IPS DF 19.7 (cell line): ENCODE results near the gene SH3PXD2A.
"Not testable (repeated sequence)": the region's sequence is repeated elsewhere in the genome, so short reads cannot be mapped to it uniquely, and the experiment has no call there.

Experiments
- DNase-seq: peaks from one replicate; pipeline ENCODE4 v3.0.0-alpha.2; 2013; ENCODE audit warnings: low read depth, low spot score

Gene SH3PXD2A

DNA sequence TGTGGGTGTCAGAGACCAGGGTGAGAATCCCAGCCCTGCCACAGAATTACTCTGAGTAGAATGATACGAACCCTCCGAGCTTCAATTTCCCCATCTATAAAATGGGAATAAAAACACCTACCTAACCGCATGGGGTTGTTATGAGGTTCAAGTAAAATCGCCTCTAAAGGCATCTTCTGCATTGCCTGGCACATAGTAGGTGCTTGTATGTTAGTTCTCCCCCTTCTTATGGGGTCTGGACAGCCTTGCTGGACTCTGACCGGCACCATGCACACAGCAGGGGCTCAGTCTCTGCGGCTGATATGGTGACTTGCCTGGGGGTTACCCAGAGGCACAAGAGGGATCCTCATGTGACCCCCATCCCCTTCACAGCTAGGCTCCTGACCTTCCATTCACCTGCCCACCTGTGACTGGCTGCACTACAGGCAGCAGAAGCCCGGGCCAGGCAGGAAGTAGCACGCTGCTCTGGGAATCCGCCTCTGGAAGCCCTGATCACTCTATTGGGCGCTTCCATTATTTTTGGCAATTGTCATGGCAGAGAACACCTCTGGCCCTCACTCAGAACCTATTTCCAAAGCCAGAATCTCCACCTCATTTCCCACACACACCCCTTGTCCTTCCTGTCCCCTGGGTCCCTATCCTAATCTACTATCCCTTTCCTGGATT is 6.0 kb downstream of the SH3PXD2A start:
- DNase-seq: no peak

DNA sequence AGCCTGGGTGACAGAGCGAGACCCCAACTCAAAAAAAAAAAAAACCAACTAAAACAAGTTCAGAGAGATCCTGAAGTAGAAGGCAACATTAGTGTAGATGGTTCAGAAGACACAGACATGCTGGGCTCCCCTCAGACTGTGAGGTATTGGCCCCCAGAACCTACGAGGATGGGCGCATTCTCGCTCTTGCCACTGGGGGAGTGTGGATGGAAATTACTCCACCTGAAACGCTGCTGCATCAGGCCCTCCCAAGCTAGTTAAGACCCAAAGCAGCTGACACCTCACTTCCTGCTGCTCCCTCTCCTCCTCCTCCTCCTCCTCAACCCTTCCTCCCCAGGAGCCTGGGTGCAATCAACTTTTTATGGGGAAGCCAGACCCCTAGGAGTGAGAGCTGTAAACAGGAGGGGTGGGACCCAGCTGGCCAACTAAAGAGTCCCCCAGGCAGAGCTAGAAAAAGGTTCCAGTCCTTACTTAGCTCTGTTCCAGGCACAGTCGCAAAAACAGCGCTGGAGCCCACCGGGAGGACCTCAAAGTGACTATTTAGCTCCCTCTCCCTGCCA is 7.4 kb downstream of the SH3PXD2A start:
- DNase-seq: no peak

DNA sequence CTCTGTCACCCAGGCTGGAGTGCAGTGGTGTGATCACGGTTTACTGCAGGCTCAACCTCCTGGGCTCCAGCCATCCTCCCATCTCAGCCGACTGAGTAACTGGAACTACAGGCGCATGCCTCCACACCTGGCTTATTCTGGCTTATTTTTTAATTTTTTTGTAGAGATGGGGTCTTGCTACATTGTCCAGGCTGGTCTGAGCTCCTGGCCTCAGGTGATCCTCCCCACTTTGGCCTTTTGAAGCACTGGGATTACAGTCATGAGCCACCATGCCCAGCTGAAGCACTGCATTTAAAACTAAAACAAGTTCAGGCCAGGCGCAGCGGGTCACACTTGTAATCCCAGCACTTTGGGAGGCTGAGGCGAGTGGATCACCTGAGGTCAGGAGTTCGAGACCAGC is 8.0 kb downstream of the SH3PXD2A start:
- DNase-seq: no peak

DNA sequence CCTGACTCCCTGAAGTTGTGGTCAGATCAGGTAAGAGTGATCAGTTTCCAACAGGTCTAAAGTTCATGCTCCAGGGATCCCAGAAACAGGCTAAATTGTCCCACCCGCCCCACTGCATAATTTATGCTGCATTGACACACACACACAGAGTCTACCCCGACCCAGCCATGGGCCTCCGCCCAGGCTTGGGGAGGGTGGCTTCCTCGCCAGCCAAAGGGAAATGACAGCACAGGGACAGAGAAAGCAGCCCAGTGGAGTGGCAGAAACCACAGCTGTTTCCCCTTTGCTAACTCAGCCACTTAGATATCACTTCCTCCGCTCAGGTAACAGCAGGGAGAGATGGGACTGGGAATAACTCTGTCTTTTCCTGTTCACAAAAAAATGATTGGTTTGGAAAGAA is 9.4 kb downstream of the SH3PXD2A start:
- DNase-seq: no peak

DNA sequence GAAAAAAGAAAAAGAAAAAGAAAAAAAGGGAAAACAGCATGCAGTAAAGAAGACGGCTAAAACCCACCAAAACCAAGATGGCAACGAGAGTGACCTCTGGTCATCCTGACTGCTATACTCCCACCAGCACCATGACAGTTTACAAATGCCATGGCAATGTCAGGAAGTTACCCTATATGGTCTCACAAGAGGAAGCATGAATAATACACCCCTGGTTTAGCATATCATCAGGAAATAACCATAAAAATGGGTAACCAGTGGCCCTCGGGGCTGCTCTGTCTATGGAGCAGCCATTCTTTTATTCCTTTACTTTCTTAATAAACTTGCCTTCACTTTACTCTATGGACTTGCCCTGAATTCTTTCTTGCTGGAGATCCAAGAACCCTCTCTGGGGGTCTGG is 10.0 kb downstream of the SH3PXD2A start:
- DNase-seq: not testable (repeated sequence)

DNA sequence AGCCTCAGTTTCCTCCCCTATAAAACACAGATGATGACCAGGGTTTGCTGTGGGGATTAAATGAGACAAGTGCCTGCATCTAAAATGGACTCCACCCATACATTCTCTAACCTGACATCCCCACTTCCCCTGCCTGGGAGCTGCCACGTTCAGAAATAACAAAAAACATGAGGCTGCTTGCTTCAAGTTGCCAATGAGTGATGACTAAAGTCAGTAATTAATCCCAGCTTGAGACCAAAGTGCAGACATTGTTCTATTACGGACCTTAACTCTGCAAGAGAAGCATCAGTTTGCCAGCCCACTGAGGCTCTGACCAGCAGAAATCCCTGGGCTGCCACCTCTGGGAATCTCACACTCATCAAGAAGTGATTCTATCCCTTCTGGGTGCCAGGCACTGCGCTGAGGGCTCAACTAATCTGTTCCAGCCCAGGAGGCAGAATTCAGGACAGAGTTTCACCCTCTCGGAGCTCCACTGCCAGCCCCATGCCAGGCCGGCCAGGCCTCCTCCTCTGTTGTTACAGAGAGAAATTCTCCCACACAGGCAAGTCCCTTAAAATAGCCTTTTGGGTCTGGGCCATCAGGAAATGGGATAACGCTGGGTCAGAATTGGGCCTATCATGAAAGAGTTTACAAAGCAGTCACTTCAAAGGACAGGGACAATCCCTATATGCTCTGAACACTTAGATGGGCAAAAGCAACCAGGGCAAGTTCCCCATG is 11.4 kb downstream of the SH3PXD2A start:
- no peak for DNase-seq

DNA sequence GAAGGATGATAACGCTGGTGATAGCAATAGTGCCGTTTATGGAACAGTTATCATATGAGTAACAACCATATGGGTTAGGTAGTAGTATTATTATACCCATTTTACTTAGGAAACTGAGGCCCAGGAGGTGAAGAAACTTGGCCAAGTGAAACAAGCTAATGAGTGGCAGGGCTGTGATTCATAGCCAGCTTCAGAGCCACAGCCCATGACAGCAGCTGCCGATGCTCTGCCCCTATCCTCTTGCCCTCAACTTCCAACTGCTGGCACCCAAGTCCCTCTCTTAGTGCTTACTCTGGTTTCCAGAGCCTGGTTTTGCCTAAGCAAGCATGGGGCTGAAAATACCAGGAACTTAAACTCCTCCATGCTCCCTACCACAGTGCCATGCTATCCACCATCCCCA is 12.3 kb downstream of the SH3PXD2A start:
- no peak for DNase-seq

DNA sequence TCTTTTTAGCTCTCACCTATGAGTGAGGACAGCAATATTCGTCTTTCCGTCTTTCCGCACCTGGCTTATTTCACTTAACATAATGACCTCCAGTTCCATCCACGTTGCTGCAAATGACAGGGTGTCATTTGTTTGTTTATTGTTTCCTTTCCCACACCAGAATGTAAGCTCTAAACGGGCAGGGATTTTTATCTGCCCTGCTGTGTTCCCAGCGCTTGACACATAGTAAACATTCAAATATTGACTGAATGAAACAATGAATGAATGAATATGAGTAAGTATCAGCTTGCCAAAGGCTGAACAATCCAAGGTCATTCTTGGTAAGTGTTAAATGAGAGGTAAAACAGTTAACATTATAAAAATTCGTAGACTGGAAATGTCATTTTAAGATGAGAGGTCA is 12.8 kb downstream of the SH3PXD2A start:
- DNase-seq: no peak

DNA sequence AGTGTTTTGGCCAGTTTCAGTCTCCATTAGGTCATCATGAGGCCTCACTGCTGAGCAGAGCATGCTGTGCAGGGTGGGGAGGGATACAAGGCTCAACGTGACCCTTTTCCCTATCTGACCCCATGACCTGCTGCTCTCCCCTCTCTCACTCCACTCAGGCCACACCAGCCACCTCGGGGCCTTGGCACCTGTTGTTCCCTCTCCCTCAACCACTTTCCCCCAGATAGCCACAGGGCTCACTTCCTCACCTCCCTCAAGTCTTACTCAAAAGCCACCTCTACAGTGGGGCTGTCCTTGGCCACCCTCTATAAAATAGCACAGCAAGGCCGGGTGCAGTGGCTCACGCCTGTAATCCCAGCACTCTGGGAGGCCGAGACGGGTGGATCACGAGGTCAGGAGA is 13.9 kb downstream of the SH3PXD2A start:
- no peak for DNase-seq

DNA sequence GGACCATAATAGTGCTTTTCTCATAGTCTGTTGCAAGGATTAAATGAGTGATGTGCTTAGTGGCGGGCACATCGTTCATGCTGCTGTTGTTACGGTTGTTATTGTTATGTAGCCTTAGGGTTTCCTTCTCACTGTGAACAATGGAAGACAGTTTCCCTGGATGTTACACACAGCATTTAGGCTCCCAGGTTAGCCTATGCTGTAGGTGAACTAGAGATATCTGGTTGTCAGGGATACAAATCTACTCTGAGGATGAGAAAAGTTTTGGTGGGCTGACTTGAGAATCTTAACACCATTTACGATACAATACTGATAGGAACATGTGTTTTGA is 14.7 kb downstream of the SH3PXD2A start:
- DNase-seq: no peak

DNA sequence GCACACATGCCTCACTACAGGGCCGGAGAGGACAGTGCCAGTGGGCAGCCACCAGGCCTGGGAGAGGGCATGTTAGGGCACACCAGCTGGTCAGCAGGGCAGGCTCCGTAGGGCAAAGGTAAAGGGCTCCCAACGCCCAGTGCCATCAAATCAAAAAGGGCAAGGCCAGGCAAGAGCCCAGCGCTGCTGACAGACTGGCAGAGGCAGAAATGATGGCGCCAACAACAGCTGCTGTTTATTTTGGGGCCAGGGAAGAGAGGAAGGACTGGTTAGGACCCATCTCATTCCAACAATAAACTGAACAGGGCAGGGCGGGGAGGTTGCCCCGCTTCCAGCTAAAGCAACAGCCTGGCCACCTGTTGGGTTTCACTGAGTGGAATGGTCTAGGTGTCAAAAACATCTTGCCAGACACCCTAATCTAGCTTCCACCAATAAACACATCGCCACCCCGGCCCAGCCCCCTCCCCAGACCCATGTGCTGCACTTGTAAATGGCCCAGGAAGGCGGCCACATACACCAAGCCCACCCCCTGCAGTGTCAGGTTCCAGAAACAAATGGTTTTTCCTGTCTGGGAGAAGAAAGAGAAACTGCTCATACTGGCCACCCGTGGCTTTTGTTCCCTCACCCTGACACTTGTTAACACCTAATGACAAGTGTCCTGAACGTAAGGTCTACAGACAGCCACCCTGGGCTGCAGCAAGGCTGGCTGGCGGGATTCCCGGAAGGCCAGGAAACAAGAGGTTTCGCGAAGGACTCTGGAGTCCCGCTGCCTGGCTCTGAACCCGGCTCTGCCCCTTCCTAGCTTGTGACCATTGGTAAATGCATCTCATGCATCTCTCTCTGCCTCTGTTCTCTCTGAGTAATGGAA is 15.3 kb downstream of the SH3PXD2A start:
- no peak for DNase-seq

DNA sequence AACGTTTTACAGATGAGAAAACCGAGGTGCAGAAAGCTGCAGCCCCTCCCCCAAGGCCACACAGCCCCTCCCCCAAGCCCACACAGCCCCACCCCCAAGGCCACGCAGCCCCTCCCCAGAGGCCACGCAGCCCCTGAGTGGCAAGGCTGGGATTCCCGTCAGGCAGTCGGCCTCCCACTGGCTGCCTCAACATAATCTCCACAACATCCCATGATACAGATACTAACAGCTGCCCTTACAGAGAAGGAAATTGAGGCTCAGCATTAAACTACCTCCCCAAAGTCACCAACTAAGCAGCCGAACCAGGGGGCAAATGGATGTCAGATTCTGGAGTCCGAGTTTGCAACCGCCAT is 15.9 kb downstream of the SH3PXD2A start:
- DNase-seq: no peak

DNA sequence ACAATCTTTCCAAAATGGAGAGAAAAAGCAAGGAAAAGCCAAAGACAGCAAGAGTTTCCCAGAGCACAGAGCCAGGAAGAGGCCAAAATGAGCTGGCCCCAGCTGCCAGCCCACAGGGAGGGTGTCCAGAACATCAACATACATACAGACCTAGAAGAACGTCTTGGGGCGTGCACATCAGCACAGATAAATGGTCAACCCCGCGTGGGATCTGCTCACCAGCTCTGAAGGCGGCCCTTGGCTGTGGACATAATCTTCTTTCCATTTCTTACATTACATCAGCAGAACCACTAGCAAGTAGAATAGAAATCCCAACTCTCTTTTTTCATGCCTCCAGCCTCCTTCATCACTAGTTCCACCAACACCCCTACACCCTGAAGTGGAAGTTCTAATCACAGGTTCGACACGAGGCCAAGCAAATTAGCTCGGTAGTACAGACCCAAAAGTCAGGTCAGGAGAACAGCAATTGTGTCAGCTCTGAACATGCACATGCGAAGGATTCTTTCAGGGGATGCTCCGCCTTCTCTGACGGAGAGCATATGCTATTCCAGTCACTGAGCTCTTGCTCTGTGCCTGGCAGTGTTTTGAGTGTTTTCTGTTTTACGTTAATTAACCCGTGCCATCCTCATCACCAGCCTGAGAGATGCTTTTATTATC is 16.4 kb downstream of the SH3PXD2A start:
- no peak for DNase-seq

DNA sequence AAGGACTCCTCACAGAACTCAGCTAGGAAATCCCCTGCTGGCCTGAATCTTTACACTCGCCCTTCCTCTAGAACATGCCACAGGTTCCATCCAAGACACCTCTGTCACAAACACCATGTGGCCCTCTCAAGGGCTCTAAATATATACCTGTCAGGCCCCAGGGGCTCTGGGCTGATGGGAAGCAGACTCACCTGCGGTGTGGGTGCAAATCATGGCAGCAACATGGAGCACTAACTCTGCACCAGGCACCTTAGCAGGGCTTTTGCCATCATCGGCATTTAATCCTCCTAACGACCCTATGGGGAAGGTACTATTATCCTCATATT is 17.3 kb downstream of the SH3PXD2A start:
- DNase-seq: no peak

DNA sequence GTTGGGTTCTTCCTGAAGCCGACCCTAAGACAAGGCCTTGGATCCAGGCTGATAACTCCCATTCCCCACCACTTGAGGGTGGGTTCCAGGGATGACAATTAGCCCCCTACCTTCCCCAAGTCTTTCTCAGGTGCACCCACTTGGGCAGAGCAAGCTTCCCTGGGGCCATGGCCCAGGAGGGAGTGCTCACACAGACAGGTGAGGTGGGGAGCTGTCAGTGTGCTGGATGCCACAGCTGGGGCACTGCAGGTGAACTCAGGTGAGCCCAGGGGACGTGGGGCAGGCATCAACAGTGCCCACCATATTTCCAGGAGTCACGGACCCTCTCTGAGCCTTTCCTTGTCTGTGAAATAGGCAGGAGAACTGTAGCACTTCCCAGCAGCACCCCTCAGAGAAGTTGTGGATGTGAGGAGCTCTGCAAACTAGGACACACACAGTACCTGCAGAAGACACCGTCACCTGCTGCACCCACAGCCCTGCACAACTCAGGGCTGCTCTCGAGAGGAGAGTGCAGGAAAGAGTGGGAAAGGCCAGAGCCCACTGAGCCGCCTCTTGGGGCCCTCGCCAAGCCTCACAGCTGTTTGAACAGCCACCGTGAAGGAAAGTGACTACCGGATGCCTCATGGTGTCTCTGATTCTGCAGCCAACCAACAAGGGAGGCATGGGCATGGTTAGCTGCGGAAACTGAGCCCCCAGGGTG is 17.9 kb downstream of the SH3PXD2A start:
- no peak for DNase-seq

DNA sequence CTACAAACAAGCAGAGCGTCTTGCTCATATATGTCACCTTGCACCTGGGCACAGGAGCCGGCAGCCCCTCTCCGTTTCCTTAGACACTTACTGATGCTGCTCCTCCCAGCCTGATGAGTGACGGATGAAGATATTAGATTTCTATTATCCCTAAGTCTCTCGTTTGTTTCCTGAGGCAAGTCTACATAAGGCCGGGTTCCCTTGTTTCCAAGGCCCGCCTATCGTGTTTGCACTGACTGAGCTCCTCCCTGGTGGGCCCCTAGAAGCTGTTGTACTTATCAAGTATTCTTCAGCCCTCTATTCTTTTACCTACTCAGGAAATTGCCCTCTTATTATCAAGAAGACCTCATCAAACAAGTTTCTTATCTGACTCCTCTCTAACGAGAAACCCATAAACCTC is 18.5 kb downstream of the SH3PXD2A start:
- DNase-seq: no peak

DNA sequence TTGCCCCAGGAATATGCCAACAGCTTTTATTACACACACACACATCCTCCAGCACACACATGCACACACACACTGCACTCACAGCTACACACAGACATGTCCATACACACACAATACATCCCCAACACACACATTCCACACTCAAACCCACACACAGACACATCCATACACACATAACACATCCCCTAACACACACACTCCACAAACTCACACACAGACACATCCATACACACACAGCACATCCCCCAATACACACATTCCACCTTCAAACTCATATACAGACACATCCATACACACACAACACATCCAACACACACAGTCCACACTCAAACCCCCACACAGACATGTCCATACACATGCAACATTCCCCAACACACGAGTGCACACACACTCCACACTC is 19.1 kb downstream of the SH3PXD2A start:
- DNase-seq: no peak

DNA sequence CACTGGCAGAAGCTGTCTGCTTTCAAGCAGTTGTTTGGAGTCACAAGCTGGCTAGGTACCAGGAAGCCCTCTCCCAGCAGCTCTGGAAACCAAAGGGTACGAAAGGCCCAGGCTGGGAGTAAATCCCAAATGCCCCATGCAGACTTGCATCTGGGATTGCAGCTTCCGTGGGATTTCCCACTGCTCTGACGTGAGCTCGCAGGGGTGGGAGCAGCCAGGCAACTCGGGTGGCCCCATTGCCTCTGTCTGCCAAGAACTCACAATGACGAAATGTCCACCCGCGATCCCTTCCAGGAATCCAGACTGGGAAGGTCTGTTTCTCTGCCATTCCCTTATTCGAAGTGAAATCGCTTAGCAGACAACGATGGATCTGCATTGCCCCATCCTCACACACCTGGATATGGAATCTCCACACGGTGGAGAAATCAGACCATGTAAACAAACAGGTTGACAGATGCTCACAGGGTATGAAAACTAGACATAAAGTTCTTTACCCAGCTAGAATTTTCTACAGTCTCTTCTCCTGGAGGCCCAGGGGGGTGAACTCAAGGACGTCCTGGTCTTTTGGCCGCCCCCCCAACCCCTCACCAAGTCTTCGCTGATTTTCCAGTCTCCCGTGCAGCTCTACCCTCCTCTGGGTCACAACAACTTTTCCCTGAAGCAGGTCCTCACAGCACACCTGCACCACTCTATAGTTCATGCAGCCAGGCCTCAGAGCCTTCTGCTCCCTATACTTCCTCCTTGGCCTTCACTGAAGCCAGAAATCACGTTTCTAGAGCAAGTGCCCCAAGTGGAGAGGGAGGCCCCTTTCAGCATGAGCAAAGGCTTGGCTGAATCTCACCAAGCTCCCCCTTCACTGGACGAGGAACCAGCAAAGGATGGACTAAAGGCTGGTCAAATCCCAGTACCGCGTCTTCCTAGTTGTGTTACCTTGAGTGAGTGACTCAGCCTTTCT is 20.0 kb downstream of the SH3PXD2A start:
- no peak for DNase-seq

DNA sequence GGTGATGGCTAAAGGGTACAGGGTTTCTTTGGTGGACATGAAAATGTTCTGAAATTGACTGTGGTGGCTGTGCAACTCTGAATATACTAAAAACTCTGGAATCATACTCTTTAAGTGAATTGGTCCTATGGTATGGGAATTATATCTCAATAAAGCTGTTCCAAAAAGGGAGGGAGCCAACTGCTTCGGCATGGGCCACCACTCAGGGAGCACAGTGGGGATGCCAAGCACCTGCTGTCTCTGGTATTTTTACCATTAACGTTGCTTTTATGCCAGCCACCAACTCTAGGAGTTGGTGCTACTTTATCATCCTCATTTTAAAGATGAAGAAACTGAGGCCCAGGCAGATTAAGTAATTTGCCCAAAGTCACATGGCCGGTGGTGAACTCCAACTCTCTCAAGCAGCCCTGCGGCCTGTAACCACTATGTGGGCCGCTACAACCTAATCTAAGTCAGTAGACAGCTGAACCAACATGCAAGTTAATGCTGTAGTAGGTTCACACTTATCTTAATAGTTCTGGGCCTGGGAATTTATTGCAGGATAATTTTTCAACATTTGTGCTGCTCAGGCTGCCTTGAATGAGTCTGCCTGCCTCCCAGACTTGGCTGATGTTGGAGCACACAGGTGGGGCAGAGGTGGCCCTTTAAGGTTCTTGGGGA is 20.8 kb downstream of the SH3PXD2A start:
- DNase-seq: no peak
